A549 (cell line): ENCODE data around the gene RYR3.

ENCODE experiments used
- CHD2 ChIP-seq: fragments of 150-350 bp; IDR thresholded peaks from 2 replicates; pipeline ENCODE4 v1.6.1; 2014; ENCODE audit warnings: low read length; ENCODE audit not compliant: partially characterized antibody
- CTCF ChIP-seq: fragments of >200 bp; sonication (Bioruptor Twin); formaldehyde crosslinking; IDR thresholded peaks from 3 replicates; pipeline ENCODE4 v1.5.1; 2016

DNA sequence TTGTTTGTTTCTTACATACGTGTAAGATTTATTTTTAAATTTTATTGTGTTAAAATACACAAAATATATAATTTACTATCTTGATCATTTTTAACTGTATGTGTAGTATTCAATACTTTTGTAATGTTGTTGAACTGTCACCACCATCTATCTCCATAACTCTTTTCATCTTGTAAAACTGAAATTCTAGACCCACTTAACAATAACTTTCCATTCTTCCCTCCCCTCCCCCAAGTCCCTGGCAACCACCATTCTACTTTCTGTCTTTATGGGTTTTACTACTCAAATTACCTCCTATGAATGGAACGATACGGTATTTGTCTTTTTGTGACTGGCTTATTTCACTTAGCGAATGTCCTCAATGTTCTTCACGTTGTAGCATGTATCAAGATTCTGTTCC, 395.4 kb downstream of the RYR3 start:
- TF ChIP-seq CHD2 (no peak), CTCF (no peak)
